Skeletal muscle satellite cell (primary cell): ENCODE data around the gene PRKG2.

ENCODE experiments used
- H3K27me3 ChIP-seq: 2 replicates; pipeline ENCODE4 v1.7.0; 2013; ENCODE audit warnings: low read length; ENCODE audit not compliant: control insufficient read depth, insufficient read depth
- H3K36me3 ChIP-seq: 2 replicates; pipeline ENCODE4 v1.7.0; 2013; ENCODE audit warnings: mild to moderate bottlenecking, control low read depth, low read length; ENCODE audit not compliant: insufficient read depth
- H3K4me1 ChIP-seq: 2 replicates; pipeline ENCODE4 v1.7.0; 2013; ENCODE audit warnings: low read length; ENCODE audit not compliant: control insufficient read depth, insufficient read depth
- H3K4me2 ChIP-seq: 2 replicates; pipeline ENCODE4 v1.7.0; 2013; ENCODE audit warnings: mild to moderate bottlenecking, low read length
- H3K4me3 ChIP-seq: 2 replicates; pipeline ENCODE4 v1.7.0; 2013; ENCODE audit warnings: low read length
- H3K9ac ChIP-seq: 2 replicates; pipeline ENCODE4 v1.7.0; 2013; ENCODE audit warnings: mild to moderate bottlenecking, low read depth, low read length, moderate library complexity
- H3K9me3 ChIP-seq: replicated peaks from 2 replicates; pipeline ENCODE4 v1.7.0; 2013; ENCODE audit warnings: mild to moderate bottlenecking, control low read depth, low read length

The PRKG2 gene

GRCh38 chr4:81049330-81049729 is 165.7 kb downstream of the PRKG2 start:
- Histone ChIP-seq H3K27me3 (peaks cover 38% of the 10 kb centered on the region), H3K4me3 (no peak overlapping the region), H3K9ac (no peak overlapping the region), H3K4me2 (no peak overlapping the region), H3K36me3 (no peaks in the 10 kb centered on the region), H3K9me3 (no peaks in the 10 kb centered on the region), H3K4me1 (no peaks in the 10 kb centered on the region)

GRCh38 chr4:81042578-81043365 is 172.2 kb downstream of the PRKG2 start:
- no peak overlapping the region for H3K9ac ChIP-seq
- no peaks in the 10 kb centered on the region for H3K9me3 ChIP-seq
- H3K27me3 ChIP-seq, result peaks cover 18% of the 10 kb centered on the region
- H3K4me1 ChIP-seq, result no peaks in the 10 kb centered on the region
- no peaks in the 10 kb centered on the region for H3K36me3 ChIP-seq
- no peak overlapping the region for H3K4me3 ChIP-seq
- no peak overlapping the region for H3K4me2 ChIP-seq

GRCh38 chr4:81040012-81040659 is 174.9 kb downstream of the PRKG2 start:
- no peak overlapping the region for H3K9ac ChIP-seq
- H3K27me3 ChIP-seq, result peaks cover 22% of the 10 kb centered on the region
- no peaks in the 10 kb centered on the region for H3K4me1 ChIP-seq
- no peaks in the 10 kb centered on the region for H3K9me3 ChIP-seq
- no peak overlapping the region for H3K4me2 ChIP-seq
- no peaks in the 10 kb centered on the region for H3K36me3 ChIP-seq
- no peak overlapping the region for H3K4me3 ChIP-seq

- H3K4me2 ChIP-seq, result no peak overlapping the region
- no peaks in the 10 kb centered on the region for H3K36me3 ChIP-seq
- H3K9ac ChIP-seq, result no peak overlapping the region
- peaks cover 24% of the 10 kb centered on the region for H3K27me3 ChIP-seq
- H3K4me1 ChIP-seq, result no peaks in the 10 kb centered on the region
- no peak overlapping the region for H3K4me3 ChIP-seq
- H3K9me3 ChIP-seq, result no peaks in the 10 kb centered on the region
Measured at GRCh38 chr4:81039351-81039972, 175.6 kb downstream of the PRKG2 start.

GRCh38 chr4:81038636-81039350 is 176.2 kb downstream of the PRKG2 start:
- Histone ChIP-seq H3K36me3 (no peaks in the 10 kb centered on the region), H3K9ac (no peak overlapping the region), H3K4me2 (no peak overlapping the region), H3K4me1 (no peaks in the 10 kb centered on the region), H3K4me3 (no peak overlapping the region), H3K27me3 (peaks cover 30% of the 10 kb centered on the region), H3K9me3 (no peaks in the 10 kb centered on the region)
